NCI-H1694 (cell line): ENCODE results near the gene SLC35G4.
"Not testable (repeated sequence)": the region's sequence is repeated elsewhere in the genome, so short reads cannot be mapped to it uniquely, and the experiment has no call there.

Experiments
- DNase-seq: peaks from one replicate; lab custom pipeline; 2025; lab: John Stamatoyannopoulos, UW

SLC35G4 gene

GRCh38 chr18:11609488-11609887 is at the start of gene SLC35G4:
Gene SLC35G4 (plus strand): TSS chr18:11609596. CDS start chr18:11609596, 0 bp downstream.
- not testable (repeated sequence) for DNase-seq

GRCh38 chr18:11561293-11561692 is 48.1 kb upstream of the SLC35G4 start:
- DNase-seq: no peak

DNA sequence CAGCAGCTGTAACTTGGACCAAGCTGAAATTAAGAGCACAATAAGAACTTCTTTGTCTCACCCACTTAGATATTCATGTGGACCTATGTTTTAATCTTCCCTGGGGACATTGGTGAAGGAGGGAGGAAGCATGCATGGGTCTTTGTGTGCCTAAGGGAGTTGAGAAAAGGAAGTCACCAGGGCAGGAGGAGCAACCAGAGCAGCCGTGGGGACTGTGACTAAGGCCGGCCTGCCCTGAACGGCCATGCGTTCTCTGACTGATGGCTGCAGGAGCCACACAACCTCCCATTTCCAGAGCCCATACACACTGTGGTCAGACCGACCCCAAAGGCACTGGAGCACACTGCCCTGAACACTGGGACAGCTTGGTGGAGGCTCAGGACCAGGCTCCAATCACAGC is 43.7 kb upstream of the SLC35G4 start:
- DNase-seq: no peak

DNA sequence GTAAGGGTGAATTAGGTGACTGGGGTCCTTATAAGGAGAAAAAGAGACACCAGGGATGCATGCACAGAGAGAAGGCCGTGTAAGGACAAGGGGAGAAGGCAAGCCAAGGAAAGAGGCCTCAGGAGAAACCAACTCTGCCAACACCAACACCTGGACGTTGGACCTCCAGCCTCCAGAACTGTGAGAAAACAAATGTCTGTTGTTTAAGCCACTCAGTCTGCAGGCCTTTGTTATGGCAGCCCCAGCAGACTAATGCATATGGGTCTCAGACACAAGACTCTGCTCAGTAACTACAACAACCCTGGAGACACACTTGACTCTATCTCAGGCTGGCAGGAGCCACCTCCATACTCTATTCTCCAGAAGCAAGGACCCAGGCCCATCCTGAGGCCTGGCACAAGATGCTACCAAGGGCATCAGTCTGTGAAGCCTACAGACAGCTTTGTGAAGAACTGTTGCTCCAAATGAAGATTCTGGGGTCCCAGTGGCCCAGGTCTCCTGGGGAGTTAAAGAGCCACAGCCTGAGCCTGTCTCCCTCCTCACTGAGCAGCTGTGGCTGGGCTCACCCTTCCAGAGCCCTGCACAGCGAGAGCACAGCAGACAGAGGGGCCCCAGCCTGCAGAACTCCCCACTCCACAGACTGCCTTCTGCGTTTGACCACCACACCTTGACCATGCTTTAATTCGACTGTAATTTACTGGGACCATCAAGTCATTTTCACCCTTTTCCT is 43.0 kb upstream of the SLC35G4 start:
- no peak for DNase-seq

DNA sequence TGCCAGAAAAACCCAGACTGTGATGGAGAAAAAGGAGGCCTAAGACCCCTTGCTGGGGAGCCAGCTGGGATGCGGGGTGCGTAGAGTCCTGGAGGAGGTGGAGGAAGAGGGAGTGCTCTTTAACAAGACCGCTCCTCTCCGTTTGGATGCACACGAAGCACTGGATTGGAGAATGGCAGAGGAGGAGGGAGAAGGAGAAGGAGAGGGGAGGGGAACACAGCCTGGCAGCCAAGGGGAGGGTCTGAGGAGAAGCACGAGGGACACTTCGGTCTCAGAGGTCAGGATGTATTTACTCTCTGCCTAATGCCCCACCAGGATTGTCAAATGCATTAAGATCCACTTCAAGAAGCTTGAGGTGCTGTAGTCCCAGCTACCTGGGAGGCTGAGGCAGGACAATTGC is 42.0 kb upstream of the SLC35G4 start:
- DNase-seq: no peak

GRCh38 chr18:11570073-11570588 is 39.3 kb upstream of the SLC35G4 start:
- no peak for DNase-seq

DNA sequence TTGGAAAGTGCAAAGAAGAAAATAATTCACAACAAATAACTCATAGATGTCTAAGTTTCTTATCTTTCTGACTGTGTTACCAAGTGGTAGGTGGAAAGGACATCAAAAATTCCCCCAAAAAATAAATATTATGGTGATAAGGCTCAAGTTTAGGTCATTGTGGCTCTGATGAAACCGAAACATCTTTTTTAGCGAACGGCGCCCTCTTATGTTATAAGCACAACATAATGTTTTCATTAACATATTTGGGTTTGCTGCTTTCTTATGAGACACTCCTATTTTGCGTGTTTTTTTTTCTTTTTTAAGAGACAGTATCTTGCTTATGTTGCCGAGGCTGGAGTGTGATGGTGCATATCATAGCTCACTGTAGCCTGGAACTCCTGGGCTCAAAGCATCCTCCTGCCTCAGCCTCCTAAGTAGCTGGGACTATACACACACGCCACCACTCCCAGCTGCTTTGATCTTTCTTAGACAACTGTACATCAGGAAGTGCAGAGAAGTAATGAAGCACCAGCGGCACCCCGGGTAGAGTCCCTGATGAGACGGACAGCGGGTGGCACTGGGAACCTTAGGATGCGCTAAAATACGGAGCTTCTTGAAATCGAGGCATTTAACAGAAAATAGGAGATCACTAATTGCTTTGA is 38.5 kb upstream of the SLC35G4 start:
- no peak for DNase-seq

- DNase-seq: no peak
These were observed 37.2 kb upstream of the SLC35G4 start for GRCh38 chr18:11572201-11572600.

- DNase-seq: no peak
These were observed 34.9 kb upstream of the SLC35G4 start for GRCh38 chr18:11574545-11574944.

DNA sequence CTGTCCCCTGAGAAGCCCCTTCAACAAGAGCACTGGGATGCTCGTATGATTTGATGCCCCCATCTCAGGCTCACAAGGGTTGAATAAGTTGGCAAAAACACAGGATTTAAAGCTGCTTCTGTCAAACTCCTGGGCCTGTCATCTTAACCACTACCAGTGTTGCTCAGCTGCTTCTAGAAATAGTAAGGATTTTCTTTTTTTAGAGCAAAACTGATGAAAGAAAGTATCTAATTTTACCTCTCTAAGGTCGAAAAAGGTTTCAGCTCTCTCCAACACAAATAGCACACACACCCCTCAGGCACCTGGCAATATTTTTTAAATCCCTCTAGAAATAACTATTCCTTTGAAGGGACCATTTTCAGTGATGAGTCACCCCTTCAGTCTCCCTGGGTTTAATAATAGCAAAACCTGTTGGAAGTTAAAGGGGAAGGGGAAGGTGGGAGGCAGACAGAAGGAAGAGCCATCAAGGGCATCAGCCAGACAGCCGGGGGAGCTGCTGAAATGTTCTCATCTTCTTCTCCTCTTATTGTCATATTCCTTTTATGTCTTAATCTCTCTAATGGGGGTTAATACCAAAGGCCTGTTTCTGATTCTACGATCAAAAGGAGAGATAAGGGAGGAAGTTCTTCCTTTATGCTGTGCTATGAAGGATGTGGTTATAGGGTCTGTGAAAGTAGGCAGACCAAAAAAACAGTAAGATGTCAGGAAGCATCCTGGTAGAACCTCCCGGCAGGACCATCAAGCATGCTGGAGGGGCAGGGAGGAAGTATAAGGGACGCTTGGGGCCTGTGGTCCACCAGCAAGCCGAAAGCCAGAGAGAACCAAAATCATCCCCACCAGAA is 31.9 kb upstream of the SLC35G4 start:
- no peak for DNase-seq

- DNase-seq: no peak
These were observed 30.6 kb upstream of the SLC35G4 start for GRCh38 chr18:11578799-11579198.

DNA sequence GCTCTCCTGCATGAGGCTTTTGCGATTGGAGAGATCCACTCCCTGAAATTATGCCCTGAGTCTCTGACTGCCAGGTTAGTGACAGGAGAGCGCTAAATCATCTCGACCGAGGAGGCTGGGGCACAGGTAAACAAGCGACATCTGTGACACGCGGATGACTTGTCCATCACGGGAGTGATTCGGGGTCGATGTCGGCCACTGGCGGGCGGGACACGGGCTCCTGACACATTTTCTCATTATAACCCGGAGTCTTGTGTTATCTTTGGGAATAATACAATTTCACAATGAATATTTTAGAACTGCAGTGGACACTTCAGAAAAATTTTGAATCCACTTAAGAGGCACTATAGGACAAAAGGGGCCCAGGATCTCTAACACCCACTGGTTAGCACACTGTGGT is 29.5 kb upstream of the SLC35G4 start:
- no peak for DNase-seq

DNA sequence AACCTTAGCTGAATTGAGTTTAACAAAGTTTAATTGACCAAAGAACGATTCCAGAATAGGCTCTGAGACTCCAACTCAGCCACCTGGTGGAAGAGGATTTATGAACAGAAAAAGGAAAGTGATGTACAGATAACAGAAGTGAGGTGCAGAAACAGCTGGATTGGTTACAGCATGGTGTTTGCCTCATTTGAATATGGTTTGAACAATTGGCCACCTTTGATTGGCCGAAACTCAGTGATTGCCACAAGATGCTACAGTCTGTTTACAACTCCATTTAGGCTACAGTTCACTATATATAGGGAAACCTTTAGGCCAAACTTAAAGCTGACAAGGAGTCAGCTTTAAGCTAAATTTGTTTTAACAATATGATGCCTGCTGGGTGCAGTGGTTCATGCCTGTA is 28.1 kb upstream of the SLC35G4 start:
- no peak for DNase-seq

DNA sequence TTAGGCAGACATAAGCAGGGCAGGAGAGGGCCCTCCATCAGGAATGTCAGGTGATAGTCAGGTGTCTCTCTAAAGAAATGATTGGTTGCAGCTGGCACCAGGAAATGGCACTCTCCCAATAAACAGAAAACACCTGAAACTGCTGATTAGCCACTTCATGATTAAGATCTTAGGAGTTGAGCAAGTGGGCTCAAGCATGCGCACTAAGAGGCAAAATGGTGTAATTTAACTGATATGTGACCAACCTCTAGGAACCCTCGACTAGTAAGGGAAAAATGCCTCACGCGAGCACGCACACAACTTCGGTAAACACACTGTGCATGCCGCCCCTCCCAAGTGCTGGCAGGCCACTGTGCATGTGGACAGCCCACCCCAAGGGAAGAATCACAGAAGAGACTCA is 23.8 kb upstream of the SLC35G4 start:
- DNase-seq: no peak

- no peak for DNase-seq
These were observed 22.5 kb upstream of the SLC35G4 start for GRCh38 chr18:11586896-11587295.

GRCh38 chr18:11587432-11587831 is 22.0 kb upstream of the SLC35G4 start:
- no peak for DNase-seq

GRCh38 chr18:11587846-11588245 is 21.6 kb upstream of the SLC35G4 start:
- DNase-seq: no peak

DNA sequence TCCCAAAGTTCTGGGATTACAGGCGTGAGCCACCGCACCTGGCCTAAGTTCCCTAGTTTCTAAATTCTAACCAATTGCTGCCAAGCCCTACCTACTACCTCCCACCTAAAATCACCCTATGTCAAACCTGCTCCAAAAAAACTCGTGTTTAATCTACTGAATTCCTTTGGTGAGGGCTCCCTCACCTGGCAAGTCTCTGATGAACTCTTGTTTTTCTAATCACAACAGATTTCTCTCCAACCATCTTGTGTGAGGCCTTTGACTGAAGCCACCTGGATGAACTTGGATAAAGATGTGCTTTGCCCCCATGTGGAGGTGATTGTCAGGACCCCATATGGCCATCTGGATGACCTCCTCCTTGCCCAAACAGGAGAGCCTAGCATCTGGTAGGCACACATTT is 17.4 kb upstream of the SLC35G4 start:
- no peak for DNase-seq

DNA sequence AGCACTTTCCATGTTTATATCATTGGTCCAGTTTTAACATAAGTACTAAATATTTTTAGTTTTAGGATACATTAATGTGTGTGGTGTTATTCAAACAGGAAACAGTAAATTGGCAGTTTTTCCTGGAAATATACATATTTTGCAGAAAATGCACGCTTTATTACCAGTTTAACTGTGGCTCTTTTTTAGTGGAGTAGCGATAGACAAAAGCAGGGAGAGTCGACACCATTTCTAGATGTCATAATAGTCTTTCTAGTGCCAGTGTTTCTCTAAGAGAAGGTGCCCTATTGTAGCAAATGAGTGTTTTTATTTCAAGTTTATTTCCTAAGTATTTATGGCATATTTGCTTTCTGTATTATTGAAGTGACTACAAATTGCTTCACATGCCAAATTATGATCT is 9.1 kb upstream of the SLC35G4 start:
- DNase-seq: no peak

DNA sequence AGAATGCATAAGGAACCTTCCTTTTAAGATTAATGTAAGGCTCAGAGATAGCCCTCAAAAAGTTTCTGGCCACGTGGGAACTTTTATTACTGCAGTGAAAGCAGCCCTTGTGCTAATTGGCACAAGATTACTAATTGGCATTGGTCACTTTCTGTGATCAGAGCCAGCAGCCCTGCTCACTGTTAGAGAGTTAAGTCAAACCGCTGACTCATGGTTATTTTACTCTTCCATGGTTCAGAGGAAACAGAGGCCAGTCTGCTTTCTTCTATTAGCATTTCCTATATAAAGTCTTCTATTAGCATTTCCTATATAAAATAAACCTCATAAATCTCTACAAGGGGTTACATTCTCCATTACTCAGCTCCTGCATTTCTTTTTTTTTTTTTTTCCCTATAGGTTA is 1.5 kb upstream of the SLC35G4 start:
- DNase-seq: no peak

GRCh38 chr18:11608618-11609017 is 778 bp upstream of the SLC35G4 start:
- DNase-seq: not testable (repeated sequence)

DNA sequence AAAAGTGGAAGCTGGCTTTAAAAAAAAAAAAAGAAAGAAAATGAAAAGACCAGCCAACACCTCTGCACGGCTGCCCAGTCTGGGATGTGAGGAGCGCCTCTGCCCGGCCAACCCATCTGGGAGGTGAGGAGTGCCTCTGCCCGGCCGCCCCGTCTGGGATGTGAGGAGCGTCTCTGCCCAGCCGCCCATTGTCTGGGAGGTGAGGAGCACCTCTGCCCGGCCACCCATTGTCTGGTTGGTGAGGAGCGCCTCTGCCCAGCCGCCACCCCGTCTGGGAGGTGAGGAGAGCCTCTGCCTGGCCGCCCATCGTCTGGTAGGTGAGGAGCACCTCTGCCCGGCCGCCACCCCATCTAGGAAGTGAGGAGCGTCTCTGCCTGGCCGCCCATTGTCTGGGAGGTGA is 3.7 kb downstream of the SLC35G4 start:
- DNase-seq: not testable (repeated sequence)

GRCh38 chr18:11613611-11614010 is 4.2 kb downstream of the SLC35G4 start:
- DNase-seq: not testable (repeated sequence)
